ENCODE data around the gene GNAZ.

GNAZ gene

GRCh38 chr22:23031786-23032185 lies 38.5 kb upstream of the GNAZ start:
- no peak overlapping the region for H3K27ac ChIP-seq
- no peak for TF ChIP-seq CTCF (conservative IDR thresholded peaks at IDR 0.05)

GRCh38 chr22:23032658-23033057 lies 37.7 kb upstream of the GNAZ start:
- no peak for TF ChIP-seq CTCF (conservative IDR thresholded peaks at IDR 0.05)

GRCh38 chr22:23033116-23033905 lies 37.0 kb upstream of the GNAZ start:
- no peak overlapping the region for H3K27ac ChIP-seq
- no peak for TF ChIP-seq CTCF (conservative IDR thresholded peaks at IDR 0.05)

More at GRCh38 chr22:23032658-23033057, 37.7 kb upstream of the GNAZ start:
- H3K27ac ChIP-seq = no peak overlapping the region

GRCh38 chr22:23034621-23035556 lies 35.4 kb upstream of the GNAZ start:
- TF ChIP-seq CTCF (conservative IDR thresholded peaks at IDR 0.05) = no peak
- no peak overlapping the region for H3K27ac ChIP-seq

- no peak for TF ChIP-seq CTCF (conservative IDR thresholded peaks at IDR 0.05)
- no peak overlapping the region for H3K27ac ChIP-seq
These were observed 34.6 kb upstream of the GNAZ start for GRCh38 chr22:23035557-23036277.

GRCh38 chr22:23036684-23037428 lies 33.5 kb upstream of the GNAZ start:
- H3K27ac ChIP-seq = no peak overlapping the region

More at GRCh38 chr22:23036684-23037428, 33.5 kb upstream of the GNAZ start:
- no peak for TF ChIP-seq CTCF (conservative IDR thresholded peaks at IDR 0.05)
